Vagina (tissue), 2 donors: ENCODE results near the gene NAB1.

Experiments used
- POLR2A ChIP-seq, 2 donors: fragments of 450-650 bp; IDR thresholded peaks; one replicate each; pipeline ENCODE4 v1.6.1; 2017; ENCODE audit warnings: antibody characterized with exemption in 2 of 2, mild to moderate bottlenecking in 2 of 2, moderate library complexity in 2 of 2
- POLR2AphosphoS5 ChIP-seq, 2 donors: sonication (generic); formaldehyde crosslinking; IDR thresholded peaks; one replicate each; pipeline ENCODE4 v1.9.0; 2017; ENCODE audit warnings: antibody characterized with exemption in 2 of 2, mild to moderate bottlenecking in 2 of 2, low read depth in 1 of 2; ENCODE audit not compliant: insufficient read depth in 1 of 2
- TF ChIP-seq, protein P1 (sequence below), 3 experiments: fragments of 450-650 bp in 2 of 3; fragments of 200-600 bp in 1 of 3; sonication (generic) in 1 of 3; IDR thresholded peaks; one replicate each; pipeline ENCODE4 v1.5.1; 2017 to 2019; ENCODE audit warnings: antibody characterized with exemption in 3 of 3, mild to moderate bottlenecking in 2 of 3, moderate library complexity in 2 of 3

DNA sequence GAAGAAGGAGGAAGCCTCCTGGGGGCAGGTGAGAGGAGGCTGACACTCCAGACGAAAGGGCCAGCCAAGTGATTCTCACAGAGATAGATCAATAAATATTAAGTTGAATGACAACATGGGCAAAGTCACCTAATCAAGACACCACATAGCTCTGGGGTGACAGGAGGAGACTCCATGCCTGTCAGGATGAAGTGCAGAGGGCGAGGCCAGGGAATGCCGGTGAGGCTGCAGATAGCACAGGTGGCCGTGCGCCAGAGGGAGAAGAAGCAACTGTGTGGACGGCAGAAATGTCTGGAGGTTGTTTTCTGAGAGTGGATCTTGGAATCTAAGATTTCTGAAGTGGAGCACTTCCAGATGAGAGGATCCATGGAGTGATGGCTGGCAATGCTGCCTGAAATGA lies 71.4 kb downstream of the NAB1 start:
- TF ChIP-seq, protein P1, sequence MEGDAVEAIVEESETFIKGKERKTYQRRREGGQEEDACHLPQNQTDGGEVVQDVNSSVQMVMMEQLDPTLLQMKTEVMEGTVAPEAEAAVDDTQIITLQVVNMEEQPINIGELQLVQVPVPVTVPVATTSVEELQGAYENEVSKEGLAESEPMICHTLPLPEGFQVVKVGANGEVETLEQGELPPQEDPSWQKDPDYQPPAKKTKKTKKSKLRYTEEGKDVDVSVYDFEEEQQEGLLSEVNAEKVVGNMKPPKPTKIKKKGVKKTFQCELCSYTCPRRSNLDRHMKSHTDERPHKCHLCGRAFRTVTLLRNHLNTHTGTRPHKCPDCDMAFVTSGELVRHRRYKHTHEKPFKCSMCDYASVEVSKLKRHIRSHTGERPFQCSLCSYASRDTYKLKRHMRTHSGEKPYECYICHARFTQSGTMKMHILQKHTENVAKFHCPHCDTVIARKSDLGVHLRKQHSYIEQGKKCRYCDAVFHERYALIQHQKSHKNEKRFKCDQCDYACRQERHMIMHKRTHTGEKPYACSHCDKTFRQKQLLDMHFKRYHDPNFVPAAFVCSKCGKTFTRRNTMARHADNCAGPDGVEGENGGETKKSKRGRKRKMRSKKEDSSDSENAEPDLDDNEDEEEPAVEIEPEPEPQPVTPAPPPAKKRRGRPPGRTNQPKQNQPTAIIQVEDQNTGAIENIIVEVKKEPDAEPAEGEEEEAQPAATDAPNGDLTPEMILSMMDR (IDR thresholded peaks at IDR 0.05): no peak
- TF ChIP-seq POLR2A (IDR thresholded peaks at IDR 0.05) (no peak), POLR2AphosphoS5 (IDR thresholded peaks at IDR 0.05; ENCODE audit: insufficient read depth in 1 of 2, low read depth in 1 of 2) (no peak)
